ENCODE data around the gene SMKR1. TPM values are rescaled to one million over a fixed set of nuclear protein-coding genes. Genes with fewer than 3 reads are reported as not detected.

Gene SMKR1
- total RNA-seq, 2 experiments from 2014 or later: 2.6 to 3.6 TPM

- peaks cover 6% of the 10 kb centered on the region for H3K27me3 Mint-ChIP-seq
- H3K36me3 Mint-ChIP-seq (ENCODE audit: low read depth): no peaks in the 10 kb centered on the region
- no peak for DNase-seq
- intact Hi-C loops (cut with micrococcal nuclease): no loop called here
- no peak overlapping the region for H3K27ac Mint-ChIP-seq
- H3K4me1 Mint-ChIP-seq (ENCODE audit: low read depth): no peaks in the 10 kb centered on the region
- CTCF ChIA-PET: no interaction called here
- H3K4me3 Mint-ChIP-seq: no peak overlapping the region
- POLR2A ChIA-PET: no interaction called here
- no peaks in the 10 kb centered on the region for H3K9me3 Mint-ChIP-seq
- ATAC-seq: no peak
- no peak for TF ChIP-seq CTCF (IDR thresholded peaks at IDR 0.05)
Measured at GRCh38 chr7:129559564-129559963, 57.2 kb downstream of the SMKR1 start.

- ChIA-PET CTCF (no interaction called here), POLR2A (no interaction called here)
- peaks cover 11% of the 10 kb centered on the region for H3K27me3 Mint-ChIP-seq
- intact Hi-C loops (cut with micrococcal nuclease): no loop called here
- no peak overlapping the region for H3K27ac Mint-ChIP-seq
- DNase-seq (no peak), ATAC-seq (no peak)
- H3K4me3 Mint-ChIP-seq: no peak overlapping the region
- no peaks in the 10 kb centered on the region for H3K36me3 Mint-ChIP-seq (ENCODE audit: low read depth)
- no peaks in the 10 kb centered on the region for H3K9me3 Mint-ChIP-seq
- TF ChIP-seq CTCF (IDR thresholded peaks at IDR 0.05): no peak
- no peaks in the 10 kb centered on the region for H3K4me1 Mint-ChIP-seq (ENCODE audit: low read depth)
Measured at GRCh38 chr7:129560831-129561230, 58.5 kb downstream of the SMKR1 start.

- Mint-ChIP-seq H3K4me3 (no peak overlapping the region), H3K9me3 (no peaks in the 10 kb centered on the region), H3K4me1 (ENCODE audit: low read depth) (peaks cover 5% of the 10 kb centered on the region), H3K36me3 (ENCODE audit: low read depth) (no peaks in the 10 kb centered on the region), H3K27me3 (peaks cover 12% of the 10 kb centered on the region), H3K27ac (no peak overlapping the region)
- no peak for TF ChIP-seq CTCF (IDR thresholded peaks at IDR 0.05)
- DNase-seq: no peak
- POLR2A ChIA-PET: no interaction called here
- ATAC-seq: no peak
- intact Hi-C loops (cut with micrococcal nuclease): no loop called here
- CTCF ChIA-PET: no interaction called here
Measured at GRCh38 chr7:129561677-129562359, 59.5 kb downstream of the SMKR1 start.

Other genes starting within 250 kb of the SMKR1 start
- 10 to 100 TPM; 12.2 to 13.1 TPM for gene STRIP2, start 68.1 kb upstream of the SMKR1 start, total RNA-seq
- 10 to 100 TPM; 23.3 to 23.9 TPM for gene NRF1, start 109.2 kb downstream of the SMKR1 start, total RNA-seq

Data from activated CD8-positive, alpha-beta T cell treated with anti-CD3 and anti-CD28 coated beads for 36 hours (primary cell).